Trophoblast cell (in vitro differentiated cells and primary cell): Measurements from ENCODE around the gene SH3BP4.

Experiments used
- DNase-seq, 2 donors: peaks; one replicate each; pipeline ENCODE4 v3.0.0-alpha.2; 2016
- H2AFZ ChIP-seq: 2 replicates; pipeline ENCODE4 v1.6.1; 2013; ENCODE audit warnings: low read length, moderate library complexity, mild to moderate bottlenecking; ENCODE audit not compliant: insufficient read depth, poor library complexity
- H2AK5ac ChIP-seq: 2 replicates; pipeline ENCODE4 v1.6.1; 2013; ENCODE audit warnings: mild to moderate bottlenecking, low read length
- H2BK120ac ChIP-seq: 2 replicates; pipeline ENCODE4 v1.6.1; 2013; ENCODE audit warnings: low read length, mild to moderate bottlenecking, moderate library complexity; ENCODE audit not compliant: insufficient read depth, poor library complexity
- H2BK12ac ChIP-seq: 2 replicates; pipeline ENCODE4 v1.6.1; 2013; ENCODE audit warnings: mild to moderate bottlenecking, low read length, moderate library complexity
- H2BK5ac ChIP-seq: 2 replicates; pipeline ENCODE4 v1.6.1; 2013; ENCODE audit warnings: low read length, low read depth, moderate library complexity, mild to moderate bottlenecking; ENCODE audit not compliant: poor library complexity
- H3K14ac ChIP-seq: 2 replicates; pipeline ENCODE4 v1.6.1; 2013; ENCODE audit warnings: mild to moderate bottlenecking, low read length
- H3K18ac ChIP-seq: 2 replicates; pipeline ENCODE4 v1.6.1; 2013; ENCODE audit warnings: mild to moderate bottlenecking, low read length
- H3K23ac ChIP-seq: 2 replicates; pipeline ENCODE4 v1.6.1; 2013; ENCODE audit warnings: low read length
- H3K27ac ChIP-seq: 2 replicates; pipeline ENCODE4 v1.5.1; 2013; ENCODE audit warnings: low read depth, mild to moderate bottlenecking, inconsistent platforms, low read length, moderate library complexity
- H3K27me3 ChIP-seq: 2 replicates; pipeline ENCODE4 v1.6.1; 2013; ENCODE audit warnings: inconsistent platforms, mild to moderate bottlenecking, low read length, moderate library complexity; ENCODE audit not compliant: insufficient read depth
- H3K36me3 ChIP-seq, 2 experiments: 1 replicate in 1 of 2; 2 replicates in 1 of 2; pipeline ENCODE4 v1.6.1; 2013; ENCODE audit warnings: low read length in 2 of 2, mild to moderate bottlenecking in 2 of 2, moderate library complexity in 1 of 2; ENCODE audit not compliant: insufficient read depth in 2 of 2, control insufficient read depth in 1 of 2
- H3K4ac ChIP-seq: 2 replicates; pipeline ENCODE4 v1.6.1; 2013; ENCODE audit warnings: low read depth, mild to moderate bottlenecking, low read length, moderate library complexity
- H3K4me1 ChIP-seq, 2 experiments: 1 replicate in 1 of 2; 2 replicates in 1 of 2; pipeline ENCODE4 v1.6.1; 2013; ENCODE audit warnings: low read length in 2 of 2, mild to moderate bottlenecking in 2 of 2, moderate library complexity in 1 of 2; ENCODE audit not compliant: insufficient read depth in 2 of 2, control insufficient read depth in 1 of 2
- H3K4me2 ChIP-seq: 2 replicates; pipeline ENCODE4 v1.6.1; 2013; ENCODE audit warnings: inconsistent platforms, mild to moderate bottlenecking, low read length, moderate library complexity
- H3K4me3 ChIP-seq: 2 replicates; pipeline ENCODE4 v1.5.1; 2013; ENCODE audit warnings: mild to moderate bottlenecking, low read depth, low read length, inconsistent platforms
- H3K79me1 ChIP-seq: one replicate; pipeline ENCODE4 v1.6.1; 2013; ENCODE audit warnings: low read length
- H3K79me2 ChIP-seq: 2 replicates; pipeline ENCODE4 v1.6.1; 2013; ENCODE audit warnings: low read length, mild to moderate bottlenecking; ENCODE audit not compliant: control insufficient read depth, insufficient read depth, poor library complexity
- H3K9ac ChIP-seq: 2 replicates; pipeline ENCODE4 v1.6.1; 2013; ENCODE audit warnings: mild to moderate bottlenecking, low read length
- H3K9me3 ChIP-seq: 2 replicates; pipeline ENCODE4 v1.6.1; 2013; ENCODE audit warnings: low read depth, mild to moderate bottlenecking, control low read depth, inconsistent platforms, low read length; ENCODE audit not compliant: insufficient read depth
- H4K12ac ChIP-seq: 2 replicates; pipeline ENCODE4 v1.6.1; 2013; ENCODE audit warnings: low read depth, mild to moderate bottlenecking, low read length, moderate library complexity
- H4K8ac ChIP-seq: 2 replicates; pipeline ENCODE4 v1.6.1; 2013; ENCODE audit warnings: low read depth, mild to moderate bottlenecking, low read length, moderate library complexity
- H4K91ac ChIP-seq: one replicate; pipeline ENCODE4 v1.6.1; 2013; ENCODE audit warnings: low read depth, mild to moderate bottlenecking, low read length, moderate library complexity
- WGBS: extraction: QIAGEN DNeasy Blood & Tissue Kit; methylation state at CpG from one replicate; pipeline ENCODE4 v1.1.7; 2013; ENCODE audit warnings: missing lambda C conversion rate; ENCODE audit not compliant: insufficient read length, insufficient coverage; ENCODE audit errors: extremely low coverage; 5-methylcytosine and 5-hydroxymethylcytosine counted together

SH3BP4 gene

DNA sequence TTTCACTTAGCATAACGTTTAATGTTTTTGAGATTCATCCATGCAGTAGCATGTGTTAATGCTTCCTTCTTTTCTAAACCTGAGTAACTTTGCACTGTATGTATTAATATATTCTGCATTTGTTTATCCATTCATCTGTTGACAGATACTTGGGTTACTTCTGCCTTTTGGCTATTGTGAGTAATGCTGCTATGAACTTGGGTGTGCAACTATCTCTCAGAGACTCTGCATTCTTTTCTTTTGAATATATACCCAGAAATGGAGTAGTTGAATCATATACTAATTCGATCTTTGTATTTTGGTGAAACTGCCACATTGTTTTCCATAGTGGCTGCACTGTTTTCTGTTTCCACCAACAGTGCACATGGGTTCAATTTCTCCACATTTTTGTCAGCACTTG is 128.3 kb downstream of the SH3BP4 start:
- Histone ChIP-seq H3K27me3 (no peaks in the 10 kb centered on the region), H4K12ac (no peak overlapping the region), H3K9me3 (peaks cover 4% of the 10 kb centered on the region), H2BK12ac (no peak overlapping the region), H2BK5ac (no peak overlapping the region), H4K8ac (no peak overlapping the region), H3K18ac (no peak overlapping the region), H3K79me2 (no peaks in the 10 kb centered on the region), H2BK120ac (no peak overlapping the region), H3K23ac (no peak overlapping the region), H3K79me1 (no peaks in the 10 kb centered on the region), H3K9ac (no peak overlapping the region), H2AFZ (no peak overlapping the region), H3K4ac (no peak overlapping the region), H3K14ac (no peak overlapping the region), H3K4me2 (no peak overlapping the region), H3K27ac (no peak overlapping the region), H3K36me3 (no peaks in the 10 kb centered on the region), H3K4me1 (no peaks in the 10 kb centered on the region), H4K91ac (no peak overlapping the region), H2AK5ac (no peak overlapping the region), H3K4me3 (no peak overlapping the region)
- DNase-seq = no peak
- WGBS = no CpG with 5 or more reads among the region's 2 CpGs

DNA sequence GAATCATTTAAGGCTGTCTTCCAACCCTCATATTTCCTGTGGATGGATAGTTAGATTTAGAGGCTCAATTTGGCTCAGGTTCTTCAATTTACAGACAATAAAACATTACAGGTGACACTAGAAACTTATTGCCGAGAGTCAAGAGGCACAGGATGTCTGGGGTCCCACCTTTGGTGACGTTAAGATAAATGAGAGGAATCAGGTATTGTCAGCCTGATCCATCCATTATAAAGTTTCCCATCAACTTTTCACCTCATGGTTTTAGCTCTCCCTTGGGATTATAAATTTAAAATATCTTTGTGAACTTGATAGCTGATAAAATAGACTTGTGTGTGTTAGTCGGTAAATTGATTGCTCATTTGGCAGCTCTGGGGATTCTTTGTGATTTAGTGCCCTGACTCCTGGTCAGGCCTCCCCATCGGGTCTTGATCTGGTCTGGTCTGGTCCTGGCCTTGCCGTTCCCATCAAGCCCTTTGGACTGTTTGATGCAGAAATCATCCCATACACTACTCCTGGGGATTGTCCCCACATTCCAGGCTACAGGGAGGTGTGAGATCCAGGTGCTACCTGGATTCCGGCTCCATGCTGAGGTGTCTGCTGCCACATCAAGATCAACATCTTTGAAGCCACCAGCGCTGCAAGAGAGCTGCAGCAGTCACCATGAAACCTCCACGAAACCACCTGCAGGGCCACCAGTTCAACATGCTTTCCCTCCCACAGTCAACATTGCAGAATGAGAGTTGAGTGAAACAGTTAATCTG is 130.9 kb downstream of the SH3BP4 start:
- no peak overlapping the region for H3K14ac ChIP-seq
- H4K12ac ChIP-seq = no peak overlapping the region
- no peaks in the 10 kb centered on the region for H3K4me1 ChIP-seq
- no peak overlapping the region for H2BK120ac ChIP-seq
- no peak overlapping the region for H2AFZ ChIP-seq
- H2AK5ac ChIP-seq = no peak overlapping the region
- no peak for DNase-seq
- H3K79me1 ChIP-seq = no peaks in the 10 kb centered on the region
- no peak overlapping the region for H3K4me3 ChIP-seq
- H3K18ac ChIP-seq = no peak overlapping the region
- no CpG with 5 or more reads among the region's 8 CpGs for WGBS
- no peak overlapping the region for H2BK12ac ChIP-seq
- H2BK5ac ChIP-seq = no peak overlapping the region
- no peaks in the 10 kb centered on the region for H3K79me2 ChIP-seq
- no peaks in the 10 kb centered on the region for H3K27me3 ChIP-seq
- H4K91ac ChIP-seq = no peak overlapping the region
- H3K23ac ChIP-seq = no peak overlapping the region
- no peak overlapping the region for H3K27ac ChIP-seq
- no peak overlapping the region for H3K4me2 ChIP-seq
- H3K36me3 ChIP-seq = no peaks in the 10 kb centered on the region
- H3K4ac ChIP-seq = no peak overlapping the region
- H3K9ac ChIP-seq = peak overlapping the region; percentile 11
- no peak overlapping the region for H4K8ac ChIP-seq
- H3K9me3 ChIP-seq = peaks cover 4% of the 10 kb centered on the region

GRCh38 chr2:235083822-235084221 is 132.0 kb downstream of the SH3BP4 start:
- Histone ChIP-seq H4K8ac (no peak overlapping the region), H3K79me1 (no peaks in the 10 kb centered on the region), H3K9me3 (peaks cover 4% of the 10 kb centered on the region), H2AK5ac (no peak overlapping the region), H3K79me2 (no peaks in the 10 kb centered on the region), H3K14ac (no peak overlapping the region), H3K18ac (no peak overlapping the region), H3K9ac (no peak overlapping the region), H3K4me1 (no peaks in the 10 kb centered on the region), H4K12ac (no peak overlapping the region), H4K91ac (no peak overlapping the region), H3K4ac (no peak overlapping the region), H3K36me3 (no peaks in the 10 kb centered on the region), H3K27me3 (no peaks in the 10 kb centered on the region), H2BK5ac (no peak overlapping the region), H3K27ac (no peak overlapping the region), H2BK120ac (no peak overlapping the region), H3K23ac (no peak overlapping the region), H2AFZ (no peak overlapping the region), H2BK12ac (no peak overlapping the region), H3K4me3 (no peak overlapping the region), H3K4me2 (no peak overlapping the region)
- WGBS = no CpG with 5 or more reads among the region's 3 CpGs
- no peak for DNase-seq

- Histone ChIP-seq H2AK5ac (no peak overlapping the region), H3K79me1 (no peaks in the 10 kb centered on the region), H2BK5ac (no peak overlapping the region), H3K14ac (no peak overlapping the region), H4K8ac (no peak overlapping the region), H3K4ac (no peak overlapping the region), H2BK120ac (no peak overlapping the region), H3K79me2 (no peaks in the 10 kb centered on the region), H3K9ac (no peak overlapping the region), H3K27ac (no peak overlapping the region), H2BK12ac (no peak overlapping the region), H4K91ac (no peak overlapping the region), H3K4me1 (no peaks in the 10 kb centered on the region), H3K18ac (no peak overlapping the region), H3K9me3 (no peaks in the 10 kb centered on the region), H3K27me3 (no peaks in the 10 kb centered on the region), H4K12ac (no peak overlapping the region), H3K23ac (no peak overlapping the region), H3K4me3 (no peak overlapping the region), H3K36me3 (no peaks in the 10 kb centered on the region), H3K4me2 (no peak overlapping the region), H2AFZ (no peak overlapping the region)
- no peak for DNase-seq
- no CpG with 5 or more reads among the region's 5 CpGs for WGBS
Measured at GRCh38 chr2:235084424-235084823, 132.6 kb downstream of the SH3BP4 start.
